GM21717 (cell line): ENCODE results near the gene HOXC10.

Experiments
- ATAC-seq: cut with Tn5 transposase; IDR thresholded peaks from one replicate; pipeline ENCODE4 v1.9.1; 2021; ENCODE audit warnings: mild to moderate bottlenecking, moderate library complexity; ENCODE audit not compliant: unreplicated experiment

HOXC10 gene

GRCh38 chr12:54000116-54001114 lies 15.5 kb downstream of the HOXC10 start, which contains the start of gene HOXC9:
TSS of gene HOXC9 (plus strand) at chr12:54000161. CDS start at chr12:54000189, 28 bp downstream.
- no peak for ATAC-seq

- ATAC-seq: no peak
Measured at GRCh38 chr12:54001283-54002187, 16.6 kb downstream of the HOXC10 start.

GRCh38 chr12:54002278-54002914 lies 17.4 kb downstream of the HOXC10 start:
- ATAC-seq: no peak

- no peak for ATAC-seq
Measured at GRCh38 chr12:54002915-54003389, 18.0 kb downstream of the HOXC10 start.

GRCh38 chr12:54003625-54004024 lies 18.7 kb downstream of the HOXC10 start:
- no peak for ATAC-seq

GRCh38 chr12:54004063-54004840 lies 19.3 kb downstream of the HOXC10 start:
- ATAC-seq: no peak

GRCh38 chr12:54004841-54005530 lies 20.0 kb downstream of the HOXC10 start:
- ATAC-seq: no peak

GRCh38 chr12:54005531-54005852 lies 20.5 kb downstream of the HOXC10 start:
- no peak for ATAC-seq

- peak; percentile 67 for ATAC-seq
Measured at GRCh38 chr12:54005853-54006558, 21.1 kb downstream of the HOXC10 start.

GRCh38 chr12:54006559-54007220 lies 21.7 kb downstream of the HOXC10 start:
- ATAC-seq: no peak

- ATAC-seq: no peak
Measured at GRCh38 chr12:54007538-54008259, 22.8 kb downstream of the HOXC10 start.

- ATAC-seq: no peak
Measured at GRCh38 chr12:54008260-54008552, 23.3 kb downstream of the HOXC10 start.

GRCh38 chr12:54009171-54010052 lies 24.5 kb downstream of the HOXC10 start:
- no peak for ATAC-seq

GRCh38 chr12:54010053-54010971 lies 25.4 kb downstream of the HOXC10 start:
- ATAC-seq: no peak

GRCh38 chr12:54010972-54011664 lies 26.2 kb downstream of the HOXC10 start:
- no peak for ATAC-seq
